Measurements from ENCODE around the gene CAT.
"Not testable (repeated sequence)": the region's sequence is repeated elsewhere in the genome, so short reads cannot be mapped to it uniquely, and the experiment has no call there.

CAT gene

GRCh38 chr11:34438529-34439507 lies at the start of gene CAT:
Gene CAT (plus strand): TSS chr11:34438934. CDS start chr11:34439014, 80 bp downstream.
- peak; percentile 93 for DNase-seq

DNA sequence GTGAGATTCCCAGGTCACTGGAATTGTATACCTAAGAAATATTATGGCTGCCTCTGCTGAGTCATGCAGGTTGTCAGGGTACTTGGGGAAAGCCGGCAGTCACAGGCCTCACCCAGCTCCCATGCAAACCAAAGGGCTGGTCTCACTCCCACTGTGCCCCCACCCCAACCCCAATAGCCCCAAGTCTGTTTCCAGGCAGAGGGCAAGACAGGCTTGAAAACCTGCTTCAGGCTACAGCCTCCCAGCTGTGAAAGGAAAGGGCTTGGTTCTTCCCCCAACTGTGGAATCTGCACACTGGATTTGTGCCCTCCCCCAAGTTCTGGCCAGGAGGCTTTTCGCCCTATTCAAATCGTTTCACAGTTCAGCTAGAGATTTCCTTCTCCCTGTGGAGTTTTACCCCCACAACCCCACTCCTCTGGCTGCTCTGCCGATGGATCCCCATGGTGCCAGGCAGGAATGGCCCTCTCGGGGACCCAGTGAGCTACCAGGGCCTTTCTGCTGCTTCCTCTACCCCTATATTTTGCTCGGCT lies 43.9 kb upstream of the CAT start:
- no peak for DNase-seq

- DNase-seq: no peak
These were observed 42.7 kb upstream of the CAT start for GRCh38 chr11:34395916-34396550.

DNA sequence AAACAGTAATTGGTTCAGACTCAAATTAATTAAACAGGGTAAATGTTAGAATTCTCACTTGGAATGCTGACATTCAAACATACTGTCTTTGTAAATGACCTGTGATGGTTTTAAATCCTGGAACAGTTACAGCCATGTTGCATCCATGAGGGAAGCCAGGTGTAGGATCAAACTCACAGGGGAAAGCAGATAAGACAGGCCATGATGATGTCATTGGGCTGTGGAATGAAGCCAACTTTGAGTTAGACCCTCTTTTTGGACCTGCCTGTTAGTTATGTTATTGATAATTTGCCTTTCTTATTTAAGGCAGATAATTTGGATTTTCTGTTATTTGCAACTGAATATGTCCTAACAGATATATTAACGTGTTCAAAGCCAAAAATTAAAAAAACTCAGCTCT lies 41.6 kb upstream of the CAT start:
- no peak for DNase-seq

DNA sequence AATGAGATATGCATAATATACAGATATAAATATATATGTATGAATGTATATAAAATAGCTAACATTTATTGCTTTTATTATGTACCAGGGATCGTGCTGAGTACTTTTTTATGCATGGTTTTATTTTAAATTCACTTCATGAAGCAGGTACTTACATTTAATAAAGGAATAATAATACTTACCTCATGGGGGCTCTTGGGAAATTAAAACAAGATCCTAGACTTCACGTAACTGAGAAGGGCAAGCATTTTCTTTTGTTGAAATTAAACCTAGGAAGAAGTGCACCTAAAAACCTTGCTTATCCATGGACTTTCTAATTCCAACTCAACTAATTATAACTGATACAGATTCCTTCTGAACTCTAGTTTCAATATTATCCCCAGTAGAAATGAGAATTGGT lies 40.9 kb upstream of the CAT start:
- no peak for DNase-seq

- DNase-seq: no peak
These were observed 35.3 kb upstream of the CAT start for GRCh38 chr11:34403431-34403830.

DNA sequence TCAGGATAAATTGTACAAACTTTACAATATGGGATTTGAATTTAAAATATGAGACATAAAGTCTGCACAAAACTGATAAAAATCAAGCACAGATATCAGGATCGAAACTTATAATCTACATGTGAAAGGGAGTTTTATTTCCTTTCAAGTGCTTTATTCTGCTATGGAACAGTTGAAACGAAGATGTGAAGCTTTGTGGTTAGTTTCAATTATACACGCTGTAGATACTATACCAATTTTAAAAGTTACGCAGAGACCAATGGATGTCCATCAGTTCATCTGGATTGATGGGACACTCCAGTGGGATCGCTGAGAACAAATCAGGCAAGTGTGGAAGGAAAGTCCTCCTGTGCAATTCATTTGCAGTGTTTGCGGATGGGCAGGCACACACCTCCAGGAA lies 34.5 kb upstream of the CAT start:
- DNase-seq: no peak

DNA sequence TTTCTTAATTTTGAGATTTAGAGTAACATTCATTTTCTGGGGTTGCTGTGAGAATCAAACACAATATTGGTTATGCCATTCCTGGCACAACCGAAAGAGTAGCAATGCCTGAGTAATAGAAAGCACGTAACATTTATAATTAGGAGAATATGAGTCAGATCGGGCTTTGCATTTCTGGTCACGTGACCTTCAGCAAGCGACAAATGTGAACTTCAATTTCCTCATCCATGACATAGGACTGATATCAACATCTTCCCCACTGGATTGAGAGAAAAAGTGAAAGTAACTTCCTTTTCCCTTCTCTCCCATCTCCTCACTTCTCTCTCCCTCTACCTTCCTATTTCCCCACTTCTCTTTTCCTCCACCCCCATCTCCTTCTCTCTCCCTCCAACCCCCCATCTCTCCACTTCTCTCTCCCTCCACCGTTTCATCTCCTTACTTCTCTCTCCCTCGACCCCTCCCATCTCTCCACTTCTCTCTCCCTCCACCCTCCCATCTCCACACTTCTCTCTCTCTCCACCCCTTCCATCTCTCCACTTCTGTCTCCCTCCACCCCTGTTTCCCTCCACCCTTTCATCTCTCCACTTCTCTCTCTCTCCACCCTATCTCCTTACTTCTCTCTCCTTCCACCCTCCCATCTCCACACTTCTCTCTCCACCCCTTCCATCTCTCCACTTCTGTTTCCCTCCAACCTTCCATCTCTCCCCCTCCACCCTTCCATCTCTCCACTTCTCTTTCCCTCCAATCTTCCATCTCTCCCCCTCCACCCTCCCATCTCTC lies 33.5 kb upstream of the CAT start:
- DNase-seq: no peak

DNA sequence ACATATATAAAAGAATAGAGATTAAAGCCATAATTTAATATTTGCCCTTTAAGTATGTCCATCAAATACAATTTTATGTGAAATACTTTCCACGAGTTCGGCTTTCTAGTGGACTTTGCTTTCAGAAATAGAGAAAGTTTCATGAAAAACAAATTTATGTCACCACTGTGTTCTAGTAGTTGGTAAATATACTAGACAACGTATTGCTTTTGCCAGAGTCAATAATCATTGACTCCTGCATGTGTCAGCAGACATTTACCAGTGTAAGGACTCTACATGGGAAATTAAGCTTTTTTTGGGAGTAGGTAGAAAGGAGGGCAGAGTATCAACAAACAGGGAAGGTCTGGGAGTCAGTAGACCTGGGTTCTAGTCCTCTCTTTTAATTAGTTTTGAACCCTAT lies 32.3 kb upstream of the CAT start:
- DNase-seq: no peak

- no peak for DNase-seq
These were observed 31.5 kb upstream of the CAT start for GRCh38 chr11:34407121-34407813.

DNA sequence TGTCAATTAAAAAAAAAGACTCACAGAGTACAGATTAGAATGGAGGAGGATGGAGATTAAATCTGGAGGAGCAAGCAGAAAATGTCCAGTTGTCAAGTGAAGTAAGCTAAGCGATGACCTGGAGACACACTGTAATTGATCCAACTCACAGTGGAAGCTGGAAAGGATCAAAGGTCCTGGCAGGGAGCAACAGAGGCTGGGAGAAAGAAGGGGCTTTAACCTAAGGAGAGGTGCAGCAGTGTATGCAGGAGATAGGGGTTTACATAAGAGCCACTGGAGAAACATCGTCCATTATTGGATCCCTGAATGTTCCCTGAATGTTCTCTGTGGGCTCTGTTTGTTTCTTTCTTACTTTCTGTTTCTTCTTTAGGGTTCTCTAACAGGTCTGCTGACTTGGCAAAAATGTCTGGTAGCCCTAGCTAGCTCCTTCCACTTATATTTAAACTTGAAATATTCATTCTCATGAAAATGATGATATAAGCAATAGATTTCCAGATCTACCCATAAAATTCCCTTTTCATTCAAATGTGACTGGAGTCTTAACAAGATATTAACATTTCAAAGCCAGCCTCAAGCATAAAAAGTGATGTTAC lies 30.1 kb upstream of the CAT start:
- DNase-seq: no peak

GRCh38 chr11:34411111-34411510 lies 27.6 kb upstream of the CAT start:
- DNase-seq: no peak

- DNase-seq: no peak
These were observed 26.9 kb upstream of the CAT start for GRCh38 chr11:34411791-34412190.

DNA sequence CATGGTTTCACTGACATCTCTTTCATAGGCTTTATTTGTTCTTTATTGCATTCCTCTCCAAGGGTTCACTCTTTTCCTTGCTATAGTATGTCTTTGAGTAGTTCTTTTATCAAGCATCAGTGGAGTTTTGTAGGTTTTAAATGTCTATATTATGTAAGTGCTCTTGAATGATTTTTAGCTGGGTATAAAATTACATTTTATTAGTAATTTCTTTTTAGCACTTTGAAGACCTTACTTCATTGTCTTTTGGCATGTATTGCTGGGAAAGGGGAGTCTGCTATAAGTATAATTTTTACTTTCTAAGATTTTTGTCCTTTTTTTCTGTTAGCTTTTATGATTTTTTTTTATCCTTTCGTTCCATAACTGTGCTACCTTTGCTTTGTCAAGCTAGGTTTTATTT lies 25.5 kb upstream of the CAT start:
- no peak for DNase-seq

- DNase-seq: no peak
These were observed 23.2 kb upstream of the CAT start for GRCh38 chr11:34415538-34415937.

DNA sequence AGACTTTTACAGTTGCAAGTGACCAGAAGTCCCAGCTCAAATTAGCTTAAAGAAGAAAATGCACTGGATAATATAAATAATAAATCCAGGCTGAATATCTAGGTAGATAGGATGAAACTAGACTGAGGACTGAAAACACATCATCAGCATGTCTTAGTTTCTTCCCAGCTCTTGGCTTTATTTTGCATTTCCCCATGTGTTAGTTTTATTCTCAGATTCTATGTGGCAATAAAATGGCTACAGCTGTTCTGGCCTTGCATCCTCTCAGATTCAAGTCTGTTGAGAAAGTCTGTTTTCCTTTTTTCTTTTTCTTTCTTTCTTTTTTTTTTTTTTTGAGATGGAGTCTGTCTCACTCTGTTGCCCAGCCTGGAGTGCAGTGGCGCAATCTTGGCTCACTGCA lies 22.6 kb upstream of the CAT start:
- DNase-seq: no peak

- no peak for DNase-seq
These were observed 22.0 kb upstream of the CAT start for GRCh38 chr11:34416766-34417165.

GRCh38 chr11:34417202-34417601 lies 21.5 kb upstream of the CAT start:
- DNase-seq: no peak

- DNase-seq: no peak
These were observed 19.6 kb upstream of the CAT start for GRCh38 chr11:34419158-34419557.

- no peak for DNase-seq
These were observed 15.4 kb upstream of the CAT start for GRCh38 chr11:34423300-34423699.

- not testable (repeated sequence) for DNase-seq
These were observed 13.9 kb upstream of the CAT start for GRCh38 chr11:34424826-34425225.

GRCh38 chr11:34425360-34425759 lies 13.4 kb upstream of the CAT start:
- no peak for DNase-seq

Data from SHP77 treated with DMSO at 0.1 percent for 48 hours (cell line).